Tibial artery (tissue), 4 donors: ENCODE measurements around the gene UTP14C.
"Not testable (repeated sequence)": the region's sequence is repeated elsewhere in the genome, so short reads cannot be mapped to it uniquely, and the experiment has no call there.

ENCODE experiments used
- DNase-seq, 2 donors: peaks; one replicate each; pipeline ENCODE4 v3.0.0-alpha.2; 2019
- H3K27ac ChIP-seq, 2 donors: fragments of 200-600 bp; sonication (generic) in 1 of 2; 1 replicate in 1 of 2; 2 replicates in 1 of 2; pipeline ENCODE4 v1.5.1; 2018 to 2019; ENCODE audit warnings: mild to moderate bottlenecking in 1 of 2
- H3K27me3 ChIP-seq, 2 donors: fragments of 200-600 bp; sonication (generic) in 1 of 2; one replicate each; pipeline versions ENCODE4 v1.5.1 to v1.6.0; 2016 to 2019
- H3K36me3 ChIP-seq, 3 donors: fragments of 200-600 bp; sonication (generic) in 2 of 3; one replicate each; pipeline ENCODE4 v1.5.1; 2016 to 2019; ENCODE audit warnings: mild to moderate bottlenecking in 2 of 3
- H3K4me1 ChIP-seq, 4 donors: fragments of 200-600 bp; sonication (generic) in 2 of 4; 1 replicate in 3 of 4; 2 replicates in 1 of 4; pipeline ENCODE4 v1.5.1; 2016 to 2019
- H3K4me3 ChIP-seq, 2 donors: fragments of 200-600 bp; sonication (generic) in 1 of 2; 1 replicate in 1 of 2; 2 replicates in 1 of 2; pipeline ENCODE4 v1.5.1; 2018 to 2019; ENCODE audit warnings: mild to moderate bottlenecking in 2 of 2
- H3K9me3 ChIP-seq, 3 donors: fragments of 200-600 bp; sonication (generic) in 1 of 3; one replicate each; pipeline ENCODE4 v1.5.1; 2016 to 2019
- intact Hi-C: fragments of 100-400 bp; cut with DNase I; formaldehyde crosslinking; loops from one replicate; pipeline ENCODE4 v1.15.0; 2023; ENCODE audit warnings: low total_unique reads
- TF ChIP-seq, protein P1 (sequence below), 2 experiments: fragments of 200-600 bp in 1 of 2; fragments of 450-650 bp in 1 of 2; IDR thresholded peaks; one replicate each; pipeline ENCODE4 v1.5.1; 2017 to 2019; ENCODE audit warnings: antibody characterized with exemption in 2 of 2, mild to moderate bottlenecking in 1 of 2, moderate library complexity in 1 of 2

UTP14C gene

DNA sequence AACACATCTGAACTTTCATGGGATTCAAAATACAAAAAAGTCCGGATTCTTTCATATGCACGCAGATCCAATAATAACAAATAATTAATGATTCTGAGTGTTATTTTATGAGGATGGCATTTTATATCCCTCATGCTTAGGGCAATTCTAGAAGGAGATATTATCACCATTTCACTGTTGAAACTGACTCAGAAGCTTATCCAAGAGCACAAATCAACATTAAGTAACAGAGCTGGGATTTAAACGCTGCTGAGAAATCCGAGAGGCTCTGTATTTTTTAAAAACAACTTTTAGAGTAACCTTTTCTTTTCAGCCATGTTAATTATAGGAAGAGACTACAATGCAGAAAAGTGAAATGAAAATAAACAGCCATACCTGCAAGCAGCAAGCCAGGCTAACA, 43.6 kb upstream of the UTP14C start:
- no peaks in the 10 kb centered on the region for H3K36me3 ChIP-seq
- H3K4me3 ChIP-seq: no peak overlapping the region
- no peaks in the 10 kb centered on the region for H3K27me3 ChIP-seq
- H3K9me3 ChIP-seq: no peaks in the 10 kb centered on the region
- TF ChIP-seq, protein P1, sequence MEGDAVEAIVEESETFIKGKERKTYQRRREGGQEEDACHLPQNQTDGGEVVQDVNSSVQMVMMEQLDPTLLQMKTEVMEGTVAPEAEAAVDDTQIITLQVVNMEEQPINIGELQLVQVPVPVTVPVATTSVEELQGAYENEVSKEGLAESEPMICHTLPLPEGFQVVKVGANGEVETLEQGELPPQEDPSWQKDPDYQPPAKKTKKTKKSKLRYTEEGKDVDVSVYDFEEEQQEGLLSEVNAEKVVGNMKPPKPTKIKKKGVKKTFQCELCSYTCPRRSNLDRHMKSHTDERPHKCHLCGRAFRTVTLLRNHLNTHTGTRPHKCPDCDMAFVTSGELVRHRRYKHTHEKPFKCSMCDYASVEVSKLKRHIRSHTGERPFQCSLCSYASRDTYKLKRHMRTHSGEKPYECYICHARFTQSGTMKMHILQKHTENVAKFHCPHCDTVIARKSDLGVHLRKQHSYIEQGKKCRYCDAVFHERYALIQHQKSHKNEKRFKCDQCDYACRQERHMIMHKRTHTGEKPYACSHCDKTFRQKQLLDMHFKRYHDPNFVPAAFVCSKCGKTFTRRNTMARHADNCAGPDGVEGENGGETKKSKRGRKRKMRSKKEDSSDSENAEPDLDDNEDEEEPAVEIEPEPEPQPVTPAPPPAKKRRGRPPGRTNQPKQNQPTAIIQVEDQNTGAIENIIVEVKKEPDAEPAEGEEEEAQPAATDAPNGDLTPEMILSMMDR (IDR thresholded peaks at IDR 0.05): no peak
- H3K4me1 ChIP-seq: peaks cover 0 to 19% (median 2%) of the 10 kb centered on the region in 4 donors
- no peak overlapping the region for H3K27ac ChIP-seq
- DNase-seq: no peak
- intact Hi-C loops: no loop called here

DNA sequence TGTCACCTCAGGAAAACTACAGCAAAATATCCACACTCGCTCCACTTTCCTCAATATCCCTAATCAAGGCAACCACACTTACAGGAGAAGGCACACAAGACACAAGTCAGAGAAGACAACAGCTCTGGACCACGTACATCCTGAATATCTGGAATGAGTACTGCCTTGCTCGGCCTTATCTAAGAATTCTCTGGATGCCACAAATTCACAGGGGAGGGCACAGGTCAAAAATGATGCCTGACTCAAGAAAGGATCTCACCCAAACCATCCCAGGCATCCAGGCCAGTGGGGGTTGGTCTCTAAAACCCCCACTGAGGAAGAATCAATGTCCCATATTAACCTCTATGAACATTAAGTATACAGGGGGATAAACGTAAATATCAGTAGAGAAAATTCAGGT, 43.1 kb upstream of the UTP14C start:
- Histone ChIP-seq H3K27ac (no peak overlapping the region), H3K4me1 (peaks cover 0 to 19% (median 2%) of the 10 kb centered on the region in 4 donors), H3K36me3 (no peaks in the 10 kb centered on the region), H3K9me3 (no peaks in the 10 kb centered on the region), H3K4me3 (no peak overlapping the region), H3K27me3 (no peaks in the 10 kb centered on the region)
- TF ChIP-seq, protein P1 (IDR thresholded peaks at IDR 0.05): no peak
- intact Hi-C loops: no loop called here
- no peak for DNase-seq

DNA sequence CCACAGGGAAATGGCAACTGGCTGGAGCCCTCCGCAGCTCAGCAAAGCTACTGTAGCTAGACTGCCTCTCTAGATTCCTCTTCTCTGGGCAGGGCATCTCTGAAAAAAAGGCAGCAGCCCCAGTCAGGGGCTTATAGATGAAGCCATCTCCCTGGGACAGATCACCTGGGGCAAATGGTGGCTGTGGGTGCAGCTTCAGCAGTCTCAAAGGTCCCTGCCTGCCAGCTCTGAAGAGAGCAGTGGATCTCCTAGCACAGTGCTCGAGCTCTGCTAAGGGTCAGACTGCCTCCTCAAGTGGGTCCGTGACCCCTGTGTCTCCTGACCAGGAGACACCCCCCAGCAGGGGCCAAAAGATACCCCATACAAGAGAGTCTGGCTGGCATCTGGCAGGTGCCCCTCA, 41.2 kb upstream of the UTP14C start:
- H3K4me3 ChIP-seq, DNase-seq, intact Hi-C loops, H3K27ac ChIP-seq, H3K27me3 ChIP-seq, H3K36me3 ChIP-seq, H3K9me3 ChIP-seq: not testable (repeated sequence)
- H3K4me1 ChIP-seq: peaks cover 0 to 19% (median 2%) of the 10 kb centered on the region in 4 donors

DNA sequence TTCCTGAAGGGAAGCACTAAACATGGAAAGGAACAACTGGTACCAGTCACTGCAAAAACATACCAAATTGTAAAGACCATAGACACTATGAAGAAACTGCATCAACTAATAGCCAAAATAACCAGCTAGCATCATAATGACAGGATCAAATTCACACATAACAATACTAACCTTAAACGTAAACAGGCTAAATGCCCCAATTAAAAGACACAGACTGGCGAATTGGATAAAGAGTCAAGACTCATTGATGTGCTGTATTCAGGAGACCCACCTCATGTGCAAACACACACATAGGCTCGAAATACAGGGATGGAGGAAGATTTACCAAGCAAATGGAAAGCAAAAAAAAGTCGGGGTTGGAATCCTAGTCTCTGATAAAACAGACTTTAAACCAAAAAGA, 39.6 kb upstream of the UTP14C start:
- DNase-seq, H3K27ac ChIP-seq, H3K9me3 ChIP-seq, intact Hi-C loops, H3K27me3 ChIP-seq, H3K4me3 ChIP-seq, H3K36me3 ChIP-seq: not testable (repeated sequence)
- H3K4me1 ChIP-seq: peaks cover 0 to 19% (median 2%) of the 10 kb centered on the region in 4 donors

DNA sequence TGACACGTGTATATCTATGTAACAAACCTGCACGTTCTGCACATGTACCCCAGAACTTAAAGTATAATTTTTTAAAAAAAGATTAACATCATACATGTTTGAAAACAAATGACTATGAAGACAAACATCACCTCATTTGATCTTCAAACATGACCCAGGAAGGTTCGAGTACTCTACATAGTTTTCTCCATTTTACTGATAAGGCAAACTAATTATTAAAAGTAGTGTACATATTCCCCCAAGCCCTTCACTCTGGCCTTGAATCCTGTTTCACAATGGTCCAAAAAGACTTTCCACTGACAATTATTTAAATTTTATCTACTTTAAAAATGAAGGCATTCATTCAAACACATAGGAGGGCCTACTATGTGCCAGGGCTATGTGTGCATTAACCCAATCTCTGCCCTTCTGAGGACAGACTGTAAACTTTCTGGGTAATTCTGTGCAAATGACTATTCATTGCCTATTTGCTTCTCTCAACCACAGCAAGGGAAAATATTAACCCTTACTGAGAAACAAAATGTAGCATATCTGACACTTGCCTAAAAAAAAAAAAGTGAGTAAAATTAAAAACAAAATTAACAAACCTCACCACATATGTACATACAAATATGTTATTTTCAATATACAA, 35.4 kb upstream of the UTP14C start:
- Histone ChIP-seq H3K4me3 (no peak overlapping the region), H3K27ac (no peak overlapping the region), H3K4me1 (no peaks in the 10 kb centered on the region), H3K9me3 (peaks cover 0 to 5% (median 0%) of the 10 kb centered on the region in 3 donors), H3K27me3 (no peaks in the 10 kb centered on the region), H3K36me3 (no peaks in the 10 kb centered on the region)
- intact Hi-C loops: no loop called here
- TF ChIP-seq, protein P1 (IDR thresholded peaks at IDR 0.05): no peak
- DNase-seq: no peak

DNA sequence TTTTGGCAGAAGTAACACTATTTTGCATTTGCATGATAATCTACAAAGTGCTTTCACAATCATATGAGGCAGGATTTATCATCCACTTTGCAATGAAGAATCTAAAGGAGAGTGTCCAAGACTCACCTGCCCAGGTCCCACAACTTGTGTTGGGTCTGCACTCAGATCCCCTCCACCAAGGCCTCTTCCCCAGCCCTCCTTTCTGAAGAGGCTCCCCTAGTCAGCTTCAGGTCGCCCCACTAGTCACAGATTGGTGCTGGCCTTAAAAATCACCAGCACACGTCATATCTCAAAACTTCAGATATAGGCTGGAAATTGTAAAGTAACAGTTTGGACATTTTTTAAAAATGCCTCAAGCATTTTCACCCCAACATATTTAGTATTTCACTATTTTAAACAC, 30.8 kb upstream of the UTP14C start:
- Histone ChIP-seq H3K4me1 (peaks cover 0 to 19% (median 13%) of the 10 kb centered on the region in 4 donors), H3K36me3 (no peaks in the 10 kb centered on the region), H3K27ac (no peak overlapping the region), H3K4me3 (no peak overlapping the region), H3K27me3 (no peaks in the 10 kb centered on the region), H3K9me3 (no peaks in the 10 kb centered on the region)
- TF ChIP-seq, protein P1 (IDR thresholded peaks at IDR 0.05): no peak
- intact Hi-C loops: no loop called here
- no peak for DNase-seq
